SIG-M5 treated with dmso at 0.1 percent for 504 hours (cell line): Measurements from ENCODE around the gene TBC1D22A.

Experiments used
- DNase-seq: peaks from one replicate; lab custom pipeline; 2025; ENCODE audit not compliant: unreplicated experiment; lab: John Stamatoyannopoulos, UW

Gene TBC1D22A

DNA sequence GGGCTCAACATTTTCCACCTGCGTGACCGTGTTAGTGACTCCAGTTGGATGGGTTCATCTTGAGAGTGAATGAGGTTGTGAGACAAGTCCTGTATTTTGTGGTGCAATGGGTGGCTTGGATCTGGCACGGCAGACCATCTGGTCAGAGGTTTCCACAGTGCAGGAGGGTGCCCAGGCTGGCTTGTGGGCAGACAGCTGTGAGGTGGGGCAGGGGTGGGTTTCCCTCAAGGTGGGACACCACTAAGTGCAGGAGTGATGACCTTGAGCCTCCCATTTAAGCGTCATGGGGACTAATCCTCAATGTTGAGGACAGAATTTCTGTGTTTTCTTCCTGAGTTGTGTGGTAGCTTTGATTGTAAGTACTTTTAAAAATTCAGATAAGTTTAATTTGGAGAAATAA lies 220.6 kb downstream of the TBC1D22A start:
- no peak for DNase-seq

DNA sequence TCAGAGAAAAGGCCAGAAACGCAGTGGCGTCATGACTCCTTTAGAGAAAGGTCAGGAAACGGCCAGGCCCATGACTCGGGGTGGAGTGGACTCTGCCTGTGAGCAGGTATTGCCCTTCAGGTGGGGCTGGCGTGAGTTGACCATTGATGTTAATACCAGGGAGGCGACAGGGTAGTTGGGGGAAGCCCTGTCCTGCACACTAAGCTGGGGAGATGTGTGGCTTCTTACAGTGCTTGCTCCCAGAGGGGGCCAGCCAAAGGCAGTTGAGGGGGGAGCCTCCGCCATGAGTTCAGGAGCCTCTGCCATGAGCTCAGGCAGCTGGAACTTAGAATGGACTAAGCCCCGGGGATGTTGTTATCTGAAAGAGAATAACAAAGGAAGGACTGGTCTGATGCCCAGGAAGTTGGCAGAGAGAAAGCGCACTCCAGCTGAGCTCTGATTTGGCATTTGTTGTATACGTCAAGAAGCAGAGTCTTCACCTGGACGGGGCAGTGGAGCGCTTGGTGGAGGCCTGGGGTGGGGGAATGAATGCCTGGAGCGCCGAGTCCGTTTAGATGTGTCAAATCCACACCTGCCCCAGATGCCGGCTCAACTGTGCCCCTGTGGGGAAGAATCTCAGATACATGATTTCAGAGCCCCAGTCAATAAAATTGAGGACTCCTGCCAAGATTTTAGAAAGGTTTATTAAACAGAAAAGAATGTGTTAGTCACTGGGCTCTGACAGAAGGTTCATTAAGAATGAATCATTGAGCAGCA lies 222.5 kb downstream of the TBC1D22A start:
- DNase-seq, result no peak

DNA sequence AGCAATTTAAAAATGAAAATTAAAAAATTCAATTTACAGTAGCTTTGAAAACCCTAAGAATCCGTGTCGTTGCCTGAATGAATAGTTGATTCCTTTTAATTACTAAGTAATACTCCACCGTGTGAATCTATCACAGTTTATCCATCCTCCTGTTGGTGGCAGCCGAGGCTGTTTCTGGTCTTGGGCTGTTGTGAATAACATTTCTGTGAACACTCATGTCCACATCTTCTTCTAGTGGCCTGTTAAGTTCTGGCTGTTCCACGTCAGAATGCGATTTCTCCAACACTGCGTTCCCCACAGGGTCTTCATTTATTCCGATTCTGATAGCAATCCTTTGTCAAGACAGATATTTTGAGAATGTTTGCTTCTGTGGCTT lies 223.0 kb downstream of the TBC1D22A start:
- DNase-seq, result no peak

DNA sequence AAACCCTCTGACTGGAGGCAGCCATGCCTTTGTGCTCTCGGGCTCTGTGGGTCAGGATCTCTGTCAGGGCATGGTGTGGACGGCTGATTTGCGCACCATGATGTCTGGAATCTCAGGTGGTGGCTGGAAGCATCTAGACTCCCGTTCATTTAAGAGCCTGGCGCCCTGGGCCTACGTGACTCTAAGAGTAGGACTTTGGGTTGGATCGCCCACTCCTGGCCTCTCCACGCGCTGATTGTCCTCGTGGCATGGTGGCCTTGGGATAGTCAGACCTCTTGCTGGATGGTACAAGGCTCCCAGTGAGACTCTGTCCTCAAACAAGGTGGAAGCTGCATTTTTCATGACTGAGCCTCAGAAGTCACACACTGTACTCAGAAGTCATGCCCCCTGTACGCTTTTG lies 224.3 kb downstream of the TBC1D22A start:
- DNase-seq, result no peak

DNA sequence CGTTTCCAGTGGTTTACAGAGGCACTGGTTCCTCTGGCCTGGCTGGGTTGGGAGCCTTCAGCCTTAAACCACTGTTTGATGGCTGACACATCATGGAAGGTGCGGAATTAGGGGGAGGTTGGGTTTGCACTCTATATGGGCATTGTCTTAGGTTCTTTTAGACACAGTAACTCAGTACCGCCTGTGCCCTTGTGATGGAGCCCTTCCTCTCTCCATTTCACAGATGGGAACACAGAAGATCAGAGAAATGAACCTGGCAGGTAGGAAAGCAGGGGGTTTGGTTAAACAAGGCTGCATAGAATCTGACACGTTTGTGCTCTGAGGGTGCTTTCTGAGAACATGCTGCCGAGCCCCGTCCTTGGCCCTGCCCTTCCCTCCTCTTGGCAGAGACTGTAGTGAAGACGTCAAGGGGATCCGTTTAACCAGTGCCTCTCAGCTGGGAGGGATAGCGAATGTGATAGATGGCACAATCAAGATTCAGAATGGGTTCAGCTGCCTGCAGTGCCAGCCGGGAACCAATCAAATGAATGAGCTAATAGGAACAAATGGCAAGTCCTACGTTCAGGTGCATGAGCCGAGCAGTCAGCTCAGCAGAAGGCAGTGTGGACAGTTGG lies 228.6 kb downstream of the TBC1D22A start:
- DNase-seq, result no peak

DNA sequence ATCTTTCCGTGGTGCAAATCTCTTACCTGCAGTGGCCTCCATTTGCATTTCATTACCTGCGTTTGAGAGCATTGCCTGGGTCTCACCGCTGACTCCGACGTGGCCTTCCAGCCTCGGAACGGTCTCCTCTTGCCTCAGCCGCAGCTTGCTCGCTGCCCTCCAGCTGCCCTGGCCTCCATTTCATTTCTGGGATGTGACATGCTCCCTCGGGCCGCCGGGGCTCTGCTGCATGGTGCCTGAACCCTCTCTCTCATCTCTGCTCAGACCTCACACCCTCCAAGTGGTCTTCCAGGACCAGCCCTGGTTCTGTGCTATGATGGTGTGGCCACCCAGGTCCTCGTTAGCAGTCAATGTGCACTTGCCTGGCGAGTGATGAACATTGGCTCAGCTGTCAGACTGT lies 229.2 kb downstream of the TBC1D22A start:
- no peak for DNase-seq

DNA sequence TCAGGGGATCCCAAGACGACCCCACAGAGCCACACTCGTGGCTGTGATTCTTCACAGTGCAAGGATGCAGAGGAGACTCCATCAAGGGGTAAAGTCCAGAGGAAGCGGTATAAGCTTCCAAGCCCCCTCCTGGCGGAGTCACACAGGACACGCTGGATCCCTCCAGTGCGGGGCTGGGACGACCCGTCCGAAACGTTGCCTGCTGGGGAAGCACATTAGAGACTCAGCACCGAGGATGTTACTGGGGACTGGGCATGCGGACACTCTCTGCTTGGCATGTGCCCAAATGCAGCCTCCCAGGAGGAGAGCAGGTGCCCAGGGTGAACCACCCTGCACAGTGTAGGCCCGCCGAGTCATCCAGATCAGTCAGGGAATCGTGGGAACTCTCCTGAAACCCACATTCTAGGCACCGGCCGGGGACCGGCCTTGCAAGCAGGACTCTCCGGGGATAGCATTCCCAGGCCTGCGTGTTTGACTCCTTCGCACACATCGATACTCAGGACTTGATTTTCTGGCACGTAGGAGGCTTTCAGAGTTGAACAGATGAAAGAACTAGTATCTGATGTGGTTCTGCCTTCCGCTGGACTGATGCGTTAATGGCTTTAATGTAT lies 229.8 kb downstream of the TBC1D22A start:
- no peak for DNase-seq

DNA sequence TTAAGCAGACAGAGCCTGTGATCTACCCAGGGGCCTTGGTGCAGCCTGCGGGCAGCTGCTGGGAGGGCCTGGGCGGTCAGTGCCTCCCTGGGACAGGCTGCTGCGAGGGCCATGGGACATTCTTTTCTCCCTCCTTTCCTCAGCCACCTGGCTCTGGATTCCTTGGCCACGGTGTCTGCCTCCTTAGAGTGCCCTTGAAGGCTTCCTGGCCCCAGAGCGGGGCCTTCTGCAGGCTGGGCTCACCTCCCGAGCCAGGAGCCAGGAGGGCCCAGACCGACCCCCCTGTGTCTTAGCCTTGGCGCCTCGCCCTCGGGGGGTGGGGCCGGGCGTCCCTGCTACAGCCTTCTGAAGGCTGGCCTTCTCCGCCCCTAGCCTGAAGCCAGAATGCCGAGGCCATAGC lies 231.2 kb downstream of the TBC1D22A start:
- DNase-seq, result no peak

DNA sequence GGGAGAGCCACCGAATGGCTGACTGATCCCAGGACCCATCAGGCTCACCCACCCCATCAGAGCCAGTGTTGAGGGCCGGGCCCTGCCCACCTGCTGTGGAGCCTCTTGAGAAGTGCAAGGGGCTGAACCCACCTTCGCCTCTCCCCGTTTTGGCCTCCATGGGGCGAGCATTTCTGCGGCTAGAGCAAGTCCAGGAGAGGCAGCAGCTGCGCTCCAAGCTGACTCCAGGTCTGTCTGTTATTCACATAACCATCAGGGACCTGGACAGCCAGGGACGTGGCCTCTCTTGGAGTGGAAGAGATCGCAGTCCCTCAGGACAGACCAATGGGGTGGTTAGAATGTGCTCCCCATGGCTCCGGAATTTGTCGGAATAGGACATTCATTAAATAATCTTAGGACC lies 231.8 kb downstream of the TBC1D22A start:
- no peak for DNase-seq

DNA sequence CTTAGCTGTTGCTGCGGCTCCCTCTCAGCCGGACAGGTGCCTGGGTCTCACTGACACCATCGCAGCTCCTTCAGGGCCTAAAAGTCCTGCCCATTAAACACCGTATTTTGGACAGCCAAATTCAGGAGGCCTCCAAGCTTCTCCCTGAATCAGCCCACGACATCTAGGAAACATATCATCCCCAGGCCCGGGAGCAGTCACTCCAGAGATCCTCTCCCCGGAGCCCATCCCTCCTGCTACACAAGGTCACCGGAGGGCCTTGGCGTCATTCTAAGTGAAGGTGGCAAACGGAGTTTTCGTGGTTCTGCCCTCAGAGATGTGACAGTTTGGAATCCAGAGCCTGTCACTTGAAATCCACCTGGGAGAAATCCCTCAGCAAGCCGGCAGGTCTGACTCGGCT lies 232.5 kb downstream of the TBC1D22A start:
- DNase-seq, result no peak

DNA sequence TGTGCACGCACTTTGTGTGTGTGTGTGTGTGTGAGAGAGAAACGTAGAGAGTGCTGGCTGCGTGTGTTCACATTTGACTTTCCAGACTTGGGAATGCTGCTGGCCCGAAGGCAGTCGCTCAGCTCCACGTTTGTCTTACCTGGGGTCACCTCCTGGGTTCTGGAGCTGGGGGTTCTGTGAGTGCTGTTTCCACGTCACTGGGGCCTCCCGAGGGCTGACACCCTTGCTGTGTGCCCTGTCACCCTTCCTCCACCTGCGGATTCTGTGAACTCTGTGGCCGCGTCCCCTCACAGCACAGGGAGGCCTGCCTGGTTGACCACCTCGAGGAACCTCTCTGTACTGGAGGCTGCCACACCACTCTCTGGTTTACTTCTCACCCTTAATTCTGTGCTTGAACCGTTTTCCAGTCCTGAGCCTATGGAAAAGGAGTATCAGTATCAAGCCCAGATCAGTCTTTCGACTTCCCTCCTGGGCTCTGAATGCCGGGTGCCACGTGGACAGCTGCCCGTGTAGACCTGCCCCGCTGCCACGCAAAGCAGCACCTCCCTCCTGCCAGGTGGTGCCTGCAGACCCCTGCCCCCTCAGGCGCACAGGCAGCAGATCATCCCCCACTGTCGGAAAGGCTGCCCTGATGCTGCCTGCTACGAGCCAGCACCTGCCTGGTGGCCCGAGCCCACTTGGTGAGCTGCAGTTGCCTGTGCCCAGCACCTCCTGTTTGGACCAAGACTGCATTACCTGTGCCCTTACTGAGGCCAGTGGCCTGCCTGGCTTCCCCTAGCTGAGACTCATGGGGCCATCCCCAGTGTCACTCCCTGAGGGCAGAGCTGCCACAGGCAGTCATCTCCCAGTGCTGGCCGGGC lies 233.3 kb downstream of the TBC1D22A start:
- DNase-seq, result no peak

DNA sequence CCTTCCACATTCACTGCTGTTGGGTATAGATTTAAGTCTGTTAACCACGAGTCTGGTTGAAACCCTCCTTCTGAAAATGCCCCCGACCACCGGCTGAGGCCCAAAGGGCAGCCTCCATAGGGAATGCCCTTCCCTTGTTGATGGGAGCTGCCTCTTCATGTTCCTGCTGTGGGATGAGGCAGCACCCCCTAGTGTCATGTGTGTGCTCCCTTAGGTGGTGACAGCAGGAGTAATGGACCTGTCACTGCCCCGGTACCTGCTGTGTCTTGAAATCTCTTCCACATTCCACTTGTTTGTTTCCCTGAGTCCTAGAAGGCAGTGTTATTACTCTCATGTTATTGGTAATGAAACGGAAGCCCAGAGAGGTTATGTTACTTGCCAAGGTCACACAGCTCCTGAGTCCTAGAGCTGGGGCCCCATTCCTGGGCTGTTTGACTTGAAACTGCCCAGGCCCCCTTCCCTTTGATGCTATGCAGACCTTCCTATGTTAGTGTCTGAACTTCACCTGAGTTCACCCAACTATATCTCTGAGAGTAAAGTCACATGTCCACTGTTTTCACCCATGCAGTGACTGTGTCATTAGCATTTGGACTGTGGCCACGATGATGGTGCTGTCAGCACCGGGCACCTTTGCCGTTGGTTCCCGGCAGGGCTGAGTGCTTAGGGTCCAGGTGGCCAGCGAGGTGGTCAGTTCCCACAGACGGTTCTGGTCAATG lies 234.3 kb downstream of the TBC1D22A start:
- no peak for DNase-seq

DNA sequence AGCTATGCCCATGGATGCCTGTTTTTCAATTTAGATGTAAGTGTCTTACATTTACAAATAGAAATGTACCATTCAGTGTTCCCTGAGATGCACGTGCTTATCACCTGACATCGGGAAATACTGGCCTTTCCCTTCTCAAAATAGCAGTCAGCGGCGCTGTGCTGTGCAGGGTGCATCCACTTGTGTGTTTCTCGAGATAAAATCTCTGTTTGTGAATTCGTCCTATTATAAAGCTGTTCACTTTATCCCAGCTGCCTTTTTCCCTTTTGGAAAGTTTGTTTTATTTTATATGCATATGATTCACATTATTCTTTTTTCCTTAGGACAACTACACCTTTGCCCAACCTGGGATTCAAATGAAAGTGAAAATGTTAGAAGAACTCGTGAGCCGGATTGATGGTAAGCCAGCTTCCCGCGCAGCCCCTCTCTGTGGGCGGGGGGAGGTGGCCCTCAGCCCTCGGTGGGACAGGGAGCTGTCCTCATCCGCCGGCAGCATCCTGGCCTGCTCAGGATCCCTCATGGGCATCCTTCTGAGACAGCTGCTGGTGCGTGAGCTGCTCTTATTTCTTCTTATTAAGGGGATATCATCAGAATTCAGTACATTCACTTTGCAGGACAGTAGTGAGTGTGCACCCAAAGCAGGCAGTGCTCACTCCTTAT lies 235.0 kb downstream of the TBC1D22A start:
- no peak for DNase-seq

DNA sequence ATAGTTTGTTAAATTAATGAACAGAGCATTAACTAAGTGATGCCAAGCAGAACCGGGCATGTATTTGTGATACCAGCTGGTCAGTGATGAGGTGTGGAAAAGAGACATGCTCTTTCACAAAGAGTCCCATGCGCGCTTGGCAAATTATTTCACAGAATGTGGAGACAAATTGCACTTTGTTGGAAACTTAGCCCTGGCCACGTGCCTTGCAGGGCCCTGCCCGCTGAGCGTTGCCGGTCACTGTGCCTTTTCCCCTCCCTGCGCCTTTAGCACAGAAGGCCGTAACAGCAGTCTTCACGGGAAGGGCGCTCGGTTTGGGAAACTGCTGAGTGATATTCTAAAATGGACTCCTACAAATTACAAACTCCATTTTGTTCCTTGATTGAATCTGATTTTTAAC lies 235.9 kb downstream of the TBC1D22A start:
- no peak for DNase-seq

DNA sequence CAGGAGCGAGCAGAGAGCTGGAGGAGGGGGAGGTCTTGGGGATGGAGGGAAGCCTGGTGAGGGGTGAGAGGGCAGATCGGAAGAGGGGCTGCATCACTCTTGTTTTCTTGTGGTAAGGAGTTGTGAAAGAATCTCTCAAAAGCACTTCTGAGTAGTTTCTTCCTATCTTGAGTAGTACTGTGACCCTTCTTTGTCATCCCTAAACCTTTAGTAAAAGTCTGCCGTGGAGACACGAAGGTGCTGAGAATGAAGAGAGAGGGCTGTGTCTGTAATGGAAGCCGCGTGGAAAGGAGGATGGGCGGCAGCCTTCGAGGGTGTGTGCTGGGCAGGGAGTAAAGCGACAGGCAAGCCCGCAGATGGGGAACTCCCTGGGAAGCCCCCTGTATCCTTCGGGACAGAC lies 237.8 kb downstream of the TBC1D22A start:
- no peak for DNase-seq

DNA sequence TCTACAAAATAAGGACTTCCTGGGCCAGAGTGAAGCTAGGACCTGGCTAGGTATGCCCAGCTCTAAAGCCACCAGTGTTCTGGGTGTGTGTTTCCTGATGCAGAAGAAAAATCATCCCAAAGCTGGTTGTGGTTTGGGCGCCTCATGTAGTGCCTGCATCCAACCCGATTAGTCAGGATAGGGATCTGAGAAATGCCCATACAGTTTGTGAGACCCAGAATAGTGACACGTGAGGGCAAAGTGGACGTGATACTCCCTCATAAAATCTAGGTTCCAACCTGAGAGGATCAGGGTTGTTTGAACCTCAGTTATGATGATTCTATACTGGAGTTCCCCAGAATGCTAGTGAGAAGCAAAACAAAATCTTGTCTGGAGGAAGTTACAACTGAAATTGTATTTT lies 238.4 kb downstream of the TBC1D22A start:
- DNase-seq, result no peak

DNA sequence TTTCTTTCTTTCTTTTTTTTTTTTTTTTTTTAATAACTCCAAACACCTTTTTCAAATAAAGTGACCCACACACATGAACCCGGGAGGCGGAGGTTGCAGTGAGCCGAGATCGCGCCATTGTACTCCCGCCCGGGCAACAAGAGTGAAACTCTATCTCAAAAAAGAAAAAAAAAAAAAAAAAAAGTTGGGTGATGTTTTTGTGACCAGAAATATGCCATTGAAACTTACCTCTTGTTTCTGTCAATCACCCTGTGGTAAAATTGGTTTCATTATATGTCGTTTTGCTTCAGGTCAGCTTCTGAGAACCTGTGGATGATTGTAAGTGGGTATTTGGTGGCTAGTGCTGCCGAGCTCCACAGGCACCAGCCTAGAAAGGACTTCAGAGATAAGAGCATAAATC lies 238.8 kb downstream of the TBC1D22A start:
- DNase-seq, result no peak

DNA sequence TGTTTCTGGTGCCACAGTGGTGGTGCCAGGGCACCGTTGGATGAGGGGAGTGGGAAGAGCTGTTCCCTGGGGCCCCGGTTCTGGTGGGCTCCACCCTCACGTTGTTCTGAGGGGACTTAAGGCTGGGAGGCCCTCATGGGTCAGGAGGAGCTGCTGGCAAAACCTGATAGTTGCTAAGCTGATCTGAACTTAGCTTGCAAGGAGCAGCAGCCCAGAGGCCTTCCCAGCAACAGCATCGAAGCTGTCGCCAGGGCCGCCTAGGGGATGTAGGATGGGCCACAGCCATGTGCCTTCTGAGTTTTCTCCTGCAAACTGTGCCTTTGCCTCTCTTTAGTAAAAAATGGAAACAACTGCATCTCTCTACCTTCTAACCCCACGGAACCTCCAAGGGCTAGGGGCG lies 240.2 kb downstream of the TBC1D22A start:
- DNase-seq, result no peak

DNA sequence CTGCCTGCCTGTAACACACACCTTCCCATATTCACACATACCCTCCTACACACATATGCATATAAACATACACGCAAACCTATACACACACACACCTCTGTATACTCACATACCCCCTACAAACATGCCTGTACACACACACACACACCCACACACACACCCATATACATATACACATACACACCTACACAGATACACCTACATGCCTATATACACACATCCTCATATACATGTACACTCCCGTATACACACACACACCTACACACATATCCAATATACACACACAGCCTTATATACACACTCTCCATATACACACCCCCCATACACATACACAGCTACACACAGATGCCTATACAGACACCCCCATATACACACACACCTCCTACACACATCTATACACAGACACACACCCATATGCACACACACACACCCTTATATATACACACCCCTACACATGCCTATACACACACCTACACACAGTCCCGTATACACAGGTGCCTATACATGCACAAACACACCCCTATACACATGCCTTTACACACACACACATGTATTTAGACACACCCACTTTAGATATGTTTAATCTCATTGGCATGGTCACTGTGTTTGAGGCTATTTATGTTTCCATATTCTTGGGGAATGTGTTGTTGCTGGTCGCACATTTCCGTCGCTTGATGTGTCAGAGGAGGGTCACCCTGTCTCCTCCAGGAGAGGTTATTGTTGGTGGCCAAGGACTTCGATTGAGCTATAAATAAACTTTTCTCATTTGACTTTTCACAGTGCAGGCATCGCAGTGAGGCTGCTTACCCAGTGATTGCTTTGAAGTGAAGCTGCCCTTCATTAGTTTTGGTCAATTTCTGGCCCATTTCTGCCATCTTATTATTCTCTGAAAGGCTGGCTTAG lies 243.3 kb downstream of the TBC1D22A start:
- DNase-seq, result no peak
